Adrenal gland (tissue), 5 donors: ENCODE data around the gene DCC.

Experiments
- POLR2A ChIP-seq, 2 donors: fragments of 450-650 bp; IDR thresholded peaks; one replicate each; pipeline ENCODE4 v1.6.1; 2017; ENCODE audit warnings: antibody characterized with exemption in 2 of 2, mild to moderate bottlenecking in 2 of 2, moderate library complexity in 1 of 2
- TF ChIP-seq, protein P1 (sequence below), 6 experiments: fragments of 450-650 bp in 4 of 6; fragments of 200-600 bp in 2 of 6; sonication (generic) in 1 of 6; IDR thresholded peaks; 1 replicate in 5 of 6; 2 replicates in 1 of 6; pipeline versions ENCODE4 v1.5.1 to v1.8.0; 2016 to 2021; ENCODE audit warnings: antibody characterized with exemption in 6 of 6, mild to moderate bottlenecking in 2 of 6, moderate library complexity in 1 of 6
- donor health status: DM: no; HTN: no; CAD: no.

GRCh38 chr18:52612406-52612805, 272.4 kb downstream of the DCC start:
- TF ChIP-seq, protein P1, sequence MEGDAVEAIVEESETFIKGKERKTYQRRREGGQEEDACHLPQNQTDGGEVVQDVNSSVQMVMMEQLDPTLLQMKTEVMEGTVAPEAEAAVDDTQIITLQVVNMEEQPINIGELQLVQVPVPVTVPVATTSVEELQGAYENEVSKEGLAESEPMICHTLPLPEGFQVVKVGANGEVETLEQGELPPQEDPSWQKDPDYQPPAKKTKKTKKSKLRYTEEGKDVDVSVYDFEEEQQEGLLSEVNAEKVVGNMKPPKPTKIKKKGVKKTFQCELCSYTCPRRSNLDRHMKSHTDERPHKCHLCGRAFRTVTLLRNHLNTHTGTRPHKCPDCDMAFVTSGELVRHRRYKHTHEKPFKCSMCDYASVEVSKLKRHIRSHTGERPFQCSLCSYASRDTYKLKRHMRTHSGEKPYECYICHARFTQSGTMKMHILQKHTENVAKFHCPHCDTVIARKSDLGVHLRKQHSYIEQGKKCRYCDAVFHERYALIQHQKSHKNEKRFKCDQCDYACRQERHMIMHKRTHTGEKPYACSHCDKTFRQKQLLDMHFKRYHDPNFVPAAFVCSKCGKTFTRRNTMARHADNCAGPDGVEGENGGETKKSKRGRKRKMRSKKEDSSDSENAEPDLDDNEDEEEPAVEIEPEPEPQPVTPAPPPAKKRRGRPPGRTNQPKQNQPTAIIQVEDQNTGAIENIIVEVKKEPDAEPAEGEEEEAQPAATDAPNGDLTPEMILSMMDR (IDR thresholded peaks at IDR 0.05): no peak
- no peak for TF ChIP-seq POLR2A (IDR thresholded peaks at IDR 0.05)
